ENCODE measurements around the gene CCL19.

Gene CCL19

DNA sequence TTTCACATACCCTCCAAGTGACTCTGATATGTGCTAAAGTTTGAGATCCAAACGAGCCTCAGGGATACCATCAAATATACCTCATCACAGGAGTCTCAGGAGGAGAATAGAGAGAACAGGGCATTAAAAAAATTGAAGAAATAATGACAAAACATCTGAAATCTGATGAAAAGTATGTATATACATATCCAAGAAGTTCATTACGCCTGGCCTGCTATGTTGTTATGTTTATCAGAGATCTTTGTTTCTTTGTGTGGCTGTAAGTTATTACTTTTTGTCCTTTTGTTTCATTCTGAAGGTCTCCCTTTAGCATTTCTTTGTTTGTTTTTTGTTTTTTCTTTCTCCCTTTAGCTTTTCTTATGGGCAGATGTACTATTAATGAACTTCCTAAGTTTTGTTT lies 2.5 kb upstream of the CCL19 start:
- DNase-seq, result no peak

GRCh38 chr9:34691936-34692315 lies 850 bp upstream of the CCL19 start:
- no peak for DNase-seq

GRCh38 chr9:34689512-34689911 lies 1.6 kb downstream of the CCL19 start:
- DNase-seq, result no peak

DNA sequence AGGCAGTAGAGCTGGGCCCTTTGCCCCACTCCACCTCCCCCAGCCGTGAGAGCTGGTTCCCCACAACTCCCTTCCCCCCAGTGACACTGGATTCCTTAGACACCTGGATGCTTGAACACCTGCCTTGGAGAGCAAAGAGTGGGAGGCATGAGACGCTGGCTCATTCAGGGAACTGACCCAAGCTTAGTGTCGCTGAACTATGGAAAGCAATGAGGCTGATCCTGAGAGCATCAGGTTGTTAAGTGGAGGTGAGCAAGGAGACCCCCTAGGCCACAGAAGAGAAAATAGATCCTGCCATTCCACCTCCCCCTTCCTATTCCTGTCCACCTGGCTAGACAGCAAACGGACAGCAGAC lies 2.0 kb downstream of the CCL19 start:
- no peak for DNase-seq

- no peak for DNase-seq
Measured at GRCh38 chr9:34688329-34689115, 2.6 kb downstream of the CCL19 start.

DNA sequence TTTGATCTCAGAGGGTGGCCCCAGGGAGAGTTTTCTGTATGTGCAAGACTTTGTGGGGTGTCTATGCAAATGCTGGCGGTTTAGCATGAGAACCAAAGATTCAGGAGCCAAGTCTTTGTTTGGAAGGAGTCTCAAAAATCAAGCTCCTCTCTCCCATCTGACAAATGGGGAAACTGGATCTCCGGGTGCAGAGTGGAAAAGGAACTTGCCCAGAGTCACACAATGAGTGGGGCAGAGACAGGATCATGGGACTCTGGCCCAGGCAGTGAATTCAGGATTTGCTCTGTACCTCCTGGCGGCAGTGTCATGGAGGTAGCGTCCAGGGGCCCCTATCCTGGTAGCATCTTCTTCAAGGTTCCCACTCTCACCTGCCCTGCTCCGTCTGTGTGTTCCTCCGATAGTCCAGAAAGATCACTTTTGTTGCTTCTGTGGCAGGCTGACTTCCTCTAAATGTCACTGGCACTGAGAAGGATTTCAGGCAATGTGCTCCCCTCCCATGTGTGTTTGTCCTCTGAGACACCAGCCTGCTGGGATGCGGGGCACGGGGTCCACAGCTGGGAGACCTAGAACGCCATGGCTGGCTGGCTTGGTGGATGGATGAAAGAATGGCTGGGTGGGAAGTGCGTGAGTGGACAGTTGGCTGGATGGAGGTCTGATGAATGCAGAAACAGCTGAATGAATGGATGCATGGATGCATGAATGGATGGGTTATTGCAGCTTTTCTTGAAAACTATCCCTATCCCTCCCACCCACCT lies 3.6 kb downstream of the CCL19 start:
- DNase-seq, result no peak

DNA sequence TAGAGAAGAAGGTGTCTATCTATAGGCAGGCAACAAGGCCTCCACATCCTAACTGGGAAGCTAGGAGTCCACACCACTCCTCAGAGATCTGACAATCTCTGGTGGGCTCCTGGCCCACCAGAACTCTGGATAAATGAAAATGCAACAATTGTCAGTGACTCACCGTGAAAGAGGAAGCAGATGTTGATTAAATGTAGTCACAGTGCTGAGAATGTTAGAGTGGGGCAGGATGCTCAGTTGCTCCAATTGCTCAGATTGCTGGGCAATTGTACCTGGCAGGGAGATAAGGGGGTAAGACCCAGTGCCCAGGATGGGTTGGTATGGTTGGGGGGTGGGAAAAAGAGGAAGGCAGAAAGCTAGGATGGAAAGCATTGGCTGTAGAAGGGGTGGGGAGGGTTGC lies 4.3 kb downstream of the CCL19 start:
- no peak for DNase-seq

GRCh38 chr9:34686231-34686630 lies 4.8 kb downstream of the CCL19 start:
- DNase-seq, result no peak

DNA sequence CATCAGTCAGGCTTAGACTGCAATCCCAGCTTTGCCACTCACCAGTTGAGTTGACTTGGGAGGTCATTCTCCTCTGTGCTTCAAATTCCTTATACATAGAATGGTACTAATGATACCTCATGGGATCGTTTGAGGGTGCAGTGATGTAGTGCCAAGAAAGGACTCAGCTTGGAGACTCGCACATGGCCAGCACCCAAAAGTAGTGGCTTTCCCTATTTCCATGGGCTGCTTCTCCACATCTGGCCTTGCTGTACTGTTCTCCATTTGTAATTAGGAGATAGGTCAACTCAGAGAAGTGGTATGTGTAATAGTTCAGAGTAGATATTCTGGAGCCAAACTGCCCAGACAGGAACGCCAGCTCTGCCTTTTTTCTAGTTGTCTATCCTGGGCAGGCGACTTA lies 5.5 kb downstream of the CCL19 start:
- no peak for DNase-seq

DNA sequence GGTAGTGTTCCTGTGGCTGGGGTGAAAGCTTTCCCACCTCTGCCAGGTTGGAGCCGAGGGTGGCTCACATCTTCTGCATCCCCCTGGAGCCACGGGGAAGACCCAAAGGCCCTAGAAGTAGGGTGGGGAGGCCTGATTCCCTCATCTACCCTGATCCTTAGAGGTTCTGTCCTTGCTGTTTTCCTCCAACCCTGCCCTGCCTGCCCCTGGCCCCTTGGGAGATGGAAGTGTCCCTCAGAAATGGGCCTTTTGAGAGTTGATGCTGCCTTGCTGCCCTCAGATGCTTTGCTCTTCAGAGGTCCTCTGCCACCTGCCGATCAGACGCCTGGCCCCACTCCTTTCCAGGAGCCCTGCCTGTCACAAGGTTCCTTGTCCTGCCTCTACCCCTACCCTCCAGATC lies 6.3 kb downstream of the CCL19 start:
- no peak for DNase-seq

GRCh38 chr9:34684145-34684544 lies 6.9 kb downstream of the CCL19 start:
- DNase-seq, result no peak

- DNase-seq, result no peak
Measured at GRCh38 chr9:34675869-34676268, 15.2 kb downstream of the CCL19 start.

- no peak for DNase-seq
Measured at GRCh38 chr9:34675048-34675714, 15.9 kb downstream of the CCL19 start.

GRCh38 chr9:34674440-34674839 lies 16.6 kb downstream of the CCL19 start:
- DNase-seq, result no peak

- no peak for DNase-seq
Measured at GRCh38 chr9:34671307-34671706, 19.8 kb downstream of the CCL19 start.

DNA sequence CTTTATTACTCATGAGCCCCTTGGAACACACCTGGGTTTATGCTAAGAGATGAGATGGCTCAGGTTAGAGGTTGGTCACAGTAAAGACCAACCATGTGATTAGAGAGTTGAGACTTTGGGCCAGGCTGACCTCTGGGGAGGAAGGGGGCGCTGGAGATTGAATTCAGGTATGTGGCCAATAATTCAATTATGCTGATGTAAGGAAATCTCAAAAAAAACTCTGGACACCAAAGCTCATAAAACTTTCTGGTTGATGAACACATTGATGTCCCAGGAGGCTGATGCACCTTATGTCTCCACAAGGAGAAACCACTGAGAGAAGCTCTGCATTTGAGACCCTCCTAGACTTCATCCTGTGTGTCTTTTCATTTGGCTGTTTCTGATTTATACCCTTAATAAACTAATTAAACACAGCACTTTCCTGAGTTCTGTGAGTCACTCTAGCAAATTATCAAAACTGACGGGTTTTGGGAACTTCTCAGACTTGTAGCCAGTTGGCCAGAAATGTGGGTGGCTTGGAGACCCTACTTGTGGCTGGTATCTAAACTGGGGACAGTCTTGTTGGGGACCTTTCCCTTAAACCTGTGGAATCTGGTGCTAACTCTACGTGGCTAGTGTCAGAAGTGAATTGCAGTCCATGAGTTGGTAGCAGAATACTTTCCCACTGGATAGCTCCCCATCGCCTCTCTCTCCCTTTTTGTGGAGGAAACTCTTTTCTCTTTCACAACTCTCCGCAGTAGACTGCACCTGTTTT lies 21.1 kb downstream of the CCL19 start:
- no peak for DNase-seq

DNA sequence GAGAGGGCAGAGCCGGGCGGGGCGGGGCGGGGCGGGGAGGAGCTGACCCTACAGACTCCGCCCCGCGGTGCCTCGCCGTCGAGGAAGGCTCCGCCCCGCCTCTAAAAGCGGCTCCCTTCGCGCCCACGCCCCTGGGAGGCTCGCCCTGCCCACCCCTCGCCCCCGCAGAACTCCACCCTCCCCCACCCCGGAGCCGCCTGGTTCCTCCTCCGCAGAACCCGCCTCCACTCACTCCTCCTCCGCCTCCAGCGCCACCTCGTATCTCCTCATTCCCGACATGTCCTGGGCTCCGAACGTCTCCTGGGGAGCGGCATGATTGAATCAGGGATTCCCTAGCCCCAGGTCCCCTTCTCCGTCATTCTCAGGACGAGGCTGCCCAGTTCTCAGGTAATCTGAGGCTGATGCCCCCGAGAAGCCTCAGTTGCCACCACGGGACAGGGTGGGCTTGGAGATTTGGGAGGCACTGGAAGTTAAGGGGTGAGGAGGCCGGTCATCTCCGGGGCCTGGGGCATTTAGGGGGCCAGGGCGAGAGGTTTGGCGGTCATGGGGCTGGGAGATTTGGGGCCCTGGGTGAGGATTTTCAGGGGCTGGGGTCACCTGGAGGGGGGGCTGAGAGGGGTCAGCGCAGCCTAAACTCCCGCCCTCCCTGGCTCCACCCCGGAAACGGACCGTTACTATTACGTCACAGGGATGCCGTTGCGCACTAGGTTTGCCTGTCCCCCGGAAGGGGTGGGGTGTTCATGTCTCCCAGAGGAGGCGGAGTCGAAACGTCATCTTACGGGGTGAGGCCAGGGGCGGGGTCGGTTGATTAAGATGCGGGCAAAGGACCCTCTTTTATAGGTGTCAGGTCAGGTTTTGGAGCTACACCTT lies 25.5 kb downstream of the CCL19 start:
- DNase-seq, result peak; percentile 88

DNA sequence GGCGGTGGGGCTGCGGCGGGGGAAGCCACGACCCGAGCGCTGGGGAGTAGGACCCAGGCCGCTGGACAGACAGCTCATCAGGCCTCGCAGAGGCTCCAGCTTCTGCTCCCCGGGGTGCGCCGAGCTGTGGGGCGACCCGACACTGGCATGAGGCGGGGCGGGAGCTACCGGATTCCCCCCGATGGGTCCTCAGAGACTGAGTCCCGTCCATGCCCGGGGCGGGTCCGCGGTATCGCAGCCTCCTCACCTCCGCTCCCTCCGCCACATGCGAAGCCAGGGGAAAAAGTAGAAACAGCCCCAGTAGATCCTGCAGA lies 26.1 kb downstream of the CCL19 start:
- no peak for DNase-seq

- peak; percentile 66 for DNase-seq
Measured at GRCh38 chr9:34664281-34665066, 26.6 kb downstream of the CCL19 start.

GRCh38 chr9:34663303-34663605 lies 27.8 kb downstream of the CCL19 start:
- peak; percentile 72 for DNase-seq

DNA sequence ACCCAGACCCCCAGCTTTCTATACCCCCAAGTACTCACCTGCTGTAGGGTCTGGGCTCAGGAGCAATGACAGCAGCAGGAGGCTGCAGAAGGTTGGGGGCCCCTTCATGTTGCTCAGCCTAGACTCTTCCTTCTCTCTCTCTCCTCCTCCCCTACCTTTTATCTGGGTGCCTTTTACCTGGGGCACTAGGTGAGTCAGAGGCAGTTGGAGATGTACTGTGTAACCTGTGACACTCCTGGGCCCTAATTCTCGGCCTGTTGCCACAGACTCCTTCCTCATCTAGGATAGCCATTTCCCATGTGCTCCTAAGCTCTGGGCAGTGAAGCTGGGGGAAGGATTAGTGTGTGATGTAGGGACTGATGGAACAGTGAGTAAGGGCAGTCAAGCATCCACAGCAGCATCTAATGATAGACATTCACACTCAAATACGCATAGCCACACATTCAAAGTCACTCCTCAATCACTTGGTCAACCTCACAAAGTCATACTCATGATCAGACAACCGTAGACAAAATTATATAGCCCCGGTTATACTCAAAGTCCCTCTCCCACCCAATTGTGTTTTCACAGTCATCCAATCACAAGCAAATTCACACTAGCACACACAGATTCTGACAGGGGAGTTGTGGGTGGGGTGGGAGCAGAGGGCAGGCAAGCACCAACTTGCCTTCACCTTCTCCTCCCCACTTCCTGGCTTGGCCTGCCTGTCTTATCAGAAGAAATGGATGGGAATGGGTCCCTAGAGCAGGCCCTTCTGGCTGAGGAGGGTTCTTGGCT lies 28.4 kb downstream of the CCL19 start, which contains the start of gene CCL27:
Gene CCL27 (minus strand): TSS at position 132 of the 777 bp plus-strand sequence. CDS start 24 bp downstream, at position 108.
- no peak for DNase-seq

Data from central memory CD4-positive, alpha-beta T cell (primary cell).